GM19324 (cell line): ENCODE measurements around the gene RBM19.

Source experiments
- ATAC-seq: cut with Tn5 transposase; IDR thresholded peaks from one replicate; pipeline ENCODE4 v1.9.1; 2021; ENCODE audit warnings: mild to moderate bottlenecking, moderate library complexity; ENCODE audit not compliant: unreplicated experiment, low FRiP score

The RBM19 gene

DNA sequence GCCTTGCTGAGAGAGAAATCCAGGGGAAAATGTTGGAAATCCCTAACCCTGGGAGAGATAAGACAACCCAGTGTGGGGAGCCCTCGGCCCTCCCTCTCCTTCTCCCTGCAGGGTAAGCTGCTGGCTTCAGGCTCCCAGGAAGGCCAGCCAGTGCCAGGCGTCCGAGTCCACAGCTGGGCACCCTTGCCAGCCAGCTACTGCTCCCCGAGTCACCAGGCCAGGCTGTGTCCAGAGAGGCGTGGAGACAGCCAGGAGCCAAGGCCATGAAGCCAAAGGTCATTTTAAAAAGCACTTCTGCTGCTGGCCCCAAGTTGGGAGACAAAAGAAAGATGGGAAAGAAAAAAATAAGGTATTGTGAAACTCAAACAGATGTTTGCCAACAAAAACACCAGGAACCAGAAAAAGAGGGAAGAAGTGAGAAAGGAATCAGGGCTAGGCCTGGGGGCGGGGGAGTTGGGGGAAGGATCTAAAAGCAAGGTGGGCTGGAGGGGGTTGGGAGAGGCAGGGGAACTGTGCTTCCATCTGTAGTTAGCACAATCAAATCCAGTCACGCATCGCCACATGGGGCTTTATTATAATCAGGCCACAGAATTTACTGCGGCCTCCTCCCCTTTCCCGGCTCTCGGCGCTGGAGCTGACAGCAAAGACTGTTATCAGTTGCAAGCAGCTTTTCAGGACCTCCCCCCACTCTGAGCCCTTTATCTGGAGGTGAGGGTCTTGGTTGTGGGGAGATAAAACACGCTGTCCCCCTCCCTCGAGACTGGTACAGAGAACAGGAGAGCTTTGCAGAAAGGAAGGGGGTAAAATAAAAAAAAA, 33.5 kb downstream of the RBM19 start:
- no peak for ATAC-seq

DNA sequence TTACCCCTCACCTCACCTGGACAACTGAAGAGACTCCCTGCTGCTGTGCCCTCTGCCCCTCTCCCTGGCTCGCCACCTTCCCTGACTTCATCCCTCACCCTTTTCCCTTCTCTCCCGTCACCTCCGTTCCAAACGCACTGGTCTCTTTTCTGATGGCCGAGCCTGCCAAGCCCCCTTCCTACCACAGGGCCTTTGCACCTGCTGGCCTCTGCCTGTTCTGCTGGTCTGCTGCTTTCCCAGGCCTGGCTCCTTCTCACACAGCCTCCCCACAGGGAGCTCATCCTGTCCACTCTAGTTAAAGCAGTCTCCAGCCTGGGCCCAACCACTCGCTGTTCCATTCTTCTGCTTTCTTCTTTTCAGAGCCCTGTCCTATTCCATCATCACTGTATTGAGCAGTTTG, 34.6 kb downstream of the RBM19 start:
- ATAC-seq: no peak

DNA sequence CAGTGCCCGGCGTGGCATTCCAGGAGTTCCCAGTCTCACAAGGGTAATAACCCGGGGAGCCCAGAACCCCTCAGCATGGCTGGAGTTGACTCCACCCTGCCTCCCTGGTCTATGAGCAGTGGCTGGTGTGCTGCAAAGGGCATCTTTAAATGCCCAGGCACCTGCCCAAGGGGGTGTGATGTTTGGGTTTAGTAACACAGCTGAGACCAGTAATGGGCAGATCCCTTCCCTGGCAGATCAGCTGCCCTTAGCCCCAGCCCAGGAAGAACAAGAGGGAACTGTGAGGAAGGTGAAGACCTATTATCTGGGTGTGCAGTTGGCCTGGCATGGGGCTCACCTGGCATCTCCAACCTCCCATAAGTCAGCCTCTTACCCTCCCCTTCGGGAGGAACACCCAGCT, 35.9 kb downstream of the RBM19 start:
- no peak for ATAC-seq

DNA sequence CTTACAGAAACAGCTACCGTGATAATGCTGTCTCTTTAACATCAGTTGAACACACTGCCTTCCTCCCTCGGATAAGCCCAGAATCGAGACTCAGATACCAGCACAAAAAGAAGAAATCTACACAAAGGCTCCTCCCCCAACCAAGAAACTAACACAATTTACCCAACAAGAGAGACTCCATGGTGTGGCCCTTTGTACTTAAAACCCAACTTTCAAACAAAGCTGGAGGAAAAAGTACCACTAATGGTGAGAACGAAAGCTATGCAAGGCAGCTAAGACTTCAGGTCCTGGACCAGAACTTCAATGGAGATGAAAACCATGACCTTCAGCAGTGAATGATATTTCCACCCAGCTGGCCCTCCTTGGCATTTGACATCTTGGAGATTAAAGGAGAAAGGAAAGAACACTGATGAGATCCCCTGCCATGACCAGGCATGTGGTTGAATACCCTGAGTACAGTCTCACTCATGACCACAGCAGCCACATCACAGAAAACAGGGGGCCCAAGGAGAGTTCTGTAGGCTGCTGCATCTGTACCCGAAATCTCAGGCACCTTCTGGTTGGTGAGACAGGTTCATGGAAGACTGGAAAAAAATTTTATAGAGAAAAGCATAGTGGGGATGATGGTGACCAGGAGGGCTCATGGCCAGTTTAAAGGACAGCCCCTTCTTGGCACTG, 36.7 kb downstream of the RBM19 start:
- ATAC-seq: no peak

DNA sequence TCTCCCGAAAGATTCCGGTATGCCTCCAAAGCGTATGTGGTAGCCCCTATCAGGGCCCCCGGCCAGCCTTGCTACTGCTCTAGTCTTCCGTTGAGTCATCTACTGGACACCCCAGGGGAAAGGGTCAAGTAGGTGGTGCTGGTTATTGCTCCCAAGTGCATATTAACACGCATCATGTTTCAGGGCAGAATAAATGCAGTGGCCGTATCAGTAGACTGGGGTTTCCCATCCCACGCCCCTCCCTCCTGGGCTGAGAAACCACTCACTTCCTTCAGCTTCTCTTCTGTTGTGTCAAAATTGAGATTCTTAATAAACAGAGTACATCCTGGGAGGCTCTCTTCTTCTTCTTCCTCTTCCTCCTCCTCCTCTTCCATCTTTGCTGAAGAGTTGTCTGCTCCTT, 39.3 kb downstream of the RBM19 start:
- ATAC-seq: no peak

DNA sequence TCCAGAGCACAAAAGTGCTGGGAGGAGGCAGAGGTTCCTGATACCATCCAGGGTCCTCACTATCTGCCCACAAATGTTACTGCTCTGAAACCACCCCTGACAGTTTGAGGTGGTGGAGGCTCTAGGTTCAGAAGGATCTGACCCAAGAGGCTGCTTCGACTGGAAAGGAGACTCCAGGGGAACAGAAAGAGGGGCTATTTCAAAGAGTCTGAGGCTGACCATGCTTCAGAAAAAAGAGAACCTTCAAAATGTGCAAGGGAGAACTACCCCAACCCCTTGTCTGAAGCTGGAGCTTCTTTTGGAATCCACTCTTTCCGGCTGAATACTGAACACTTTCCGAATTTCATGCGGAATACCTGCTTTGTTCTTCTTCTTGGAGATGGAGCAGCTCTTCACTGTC, 41.8 kb downstream of the RBM19 start:
- ATAC-seq: no peak

DNA sequence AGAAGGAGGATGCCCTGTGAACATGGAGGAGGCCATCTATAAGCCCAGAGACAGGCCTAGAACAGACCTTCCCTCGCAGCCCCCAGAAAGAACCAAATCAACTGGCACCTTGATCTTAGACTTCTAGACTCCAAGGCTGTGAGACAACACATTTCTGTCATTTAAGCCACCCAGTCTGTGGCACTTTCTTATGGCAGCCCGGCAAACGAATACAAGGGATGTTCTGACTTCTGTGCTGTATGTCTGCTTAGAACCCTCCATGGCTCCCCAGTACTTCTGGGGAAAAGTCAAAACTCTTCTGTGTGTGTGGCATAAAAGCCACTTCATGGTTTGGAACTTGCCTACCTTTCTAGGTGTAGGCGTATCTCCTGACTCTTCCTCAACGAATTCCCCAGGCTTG, 42.9 kb downstream of the RBM19 start:
- ATAC-seq: no peak

DNA sequence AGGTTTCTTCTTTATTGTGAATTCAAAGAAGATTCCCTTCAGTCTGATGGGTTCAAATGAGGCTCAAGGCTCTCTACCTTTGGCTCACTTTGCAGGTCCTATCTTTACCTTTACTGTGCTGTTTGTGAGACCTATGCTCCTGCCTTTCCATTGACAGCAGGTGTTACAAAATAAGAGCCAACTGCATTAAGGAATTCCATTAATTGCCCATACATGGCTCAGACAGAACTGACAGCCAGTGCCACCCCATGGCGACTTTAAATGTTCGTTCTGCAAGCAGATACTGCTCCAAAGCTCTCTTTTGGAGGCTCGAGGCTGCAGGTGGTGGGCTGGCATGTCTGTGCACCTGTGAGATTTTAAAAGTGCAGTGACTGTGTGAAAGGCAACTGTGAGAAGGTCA, 44.7 kb downstream of the RBM19 start:
- no peak for ATAC-seq

DNA sequence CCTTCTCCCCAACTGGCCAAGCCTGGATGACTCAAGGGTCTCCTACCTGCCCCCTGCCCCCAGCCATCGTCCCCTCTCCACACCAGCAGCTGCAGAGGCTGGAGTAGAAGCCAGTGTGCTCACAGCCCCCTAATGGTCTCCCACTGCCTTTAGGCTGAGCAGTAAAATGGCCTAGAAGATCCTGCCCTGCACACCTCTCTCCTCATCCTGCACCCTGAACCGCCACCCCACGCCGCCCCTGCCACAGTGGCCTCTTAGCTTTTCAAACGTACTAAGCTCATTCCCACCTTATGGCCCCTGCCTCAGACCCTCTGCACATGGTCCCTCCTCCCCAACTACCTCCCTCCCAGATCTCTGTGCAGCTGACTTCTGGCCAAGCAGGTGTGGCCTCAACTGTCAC, 46.3 kb downstream of the RBM19 start:
- no peak for ATAC-seq

DNA sequence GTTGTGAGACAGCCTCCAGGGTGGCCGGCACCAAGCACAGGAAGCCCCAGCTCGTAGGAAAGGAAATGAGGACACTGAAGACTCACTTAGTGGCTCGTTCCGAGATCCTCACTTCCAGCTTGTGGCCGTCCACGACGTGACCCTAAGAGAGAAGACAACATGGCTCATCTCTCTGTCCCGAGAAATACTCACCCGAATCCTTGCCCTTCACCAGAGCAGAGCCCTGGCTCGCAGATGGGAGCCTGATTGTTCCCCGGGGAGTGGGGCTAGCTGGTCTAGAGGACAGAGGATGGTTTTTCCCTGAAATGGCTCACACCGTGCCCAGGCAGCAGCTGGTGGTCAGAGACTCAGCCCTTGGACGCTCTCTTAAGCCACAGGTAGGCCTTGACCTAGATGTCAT, 47.8 kb downstream of the RBM19 start:
- ATAC-seq: no peak

DNA sequence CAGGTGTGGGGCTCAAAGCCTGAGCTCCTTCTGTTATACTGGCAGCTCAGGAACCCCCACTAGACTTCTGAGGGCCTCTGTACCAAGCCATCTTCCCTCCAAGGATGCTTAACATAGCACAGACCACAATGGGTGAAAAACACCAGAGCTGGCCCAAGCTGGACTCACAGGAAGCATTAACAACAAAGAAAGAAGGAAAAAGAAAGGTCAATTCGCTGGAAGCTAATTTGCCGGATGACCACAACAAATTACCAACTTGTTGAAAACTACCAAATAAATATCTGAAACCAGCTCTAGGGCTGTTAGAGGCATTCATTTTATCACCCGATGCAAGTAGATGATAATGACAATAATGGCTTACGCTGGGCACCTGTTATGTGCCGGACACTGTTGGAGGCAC, 48.7 kb downstream of the RBM19 start:
- ATAC-seq: no peak

DNA sequence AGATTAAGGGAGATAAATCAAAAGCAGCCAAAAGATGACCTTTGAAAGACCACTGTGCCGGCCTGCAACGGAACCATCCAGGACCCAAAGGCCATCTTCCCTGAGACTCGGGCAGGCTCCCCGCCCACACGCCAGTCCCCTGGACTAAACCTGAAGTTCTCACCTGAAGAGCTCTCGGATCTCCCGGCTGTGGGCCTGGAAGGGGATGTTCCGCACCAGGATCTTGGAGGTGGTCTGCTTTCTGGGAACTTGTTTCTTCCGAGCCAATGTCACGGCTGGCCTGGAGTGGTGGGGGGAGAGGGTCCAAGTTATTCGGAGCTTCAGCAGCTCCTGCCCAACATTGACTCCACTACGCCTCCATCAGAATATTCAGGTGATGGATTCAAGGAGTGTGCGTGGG, 51.3 kb downstream of the RBM19 start:
- ATAC-seq: no peak

DNA sequence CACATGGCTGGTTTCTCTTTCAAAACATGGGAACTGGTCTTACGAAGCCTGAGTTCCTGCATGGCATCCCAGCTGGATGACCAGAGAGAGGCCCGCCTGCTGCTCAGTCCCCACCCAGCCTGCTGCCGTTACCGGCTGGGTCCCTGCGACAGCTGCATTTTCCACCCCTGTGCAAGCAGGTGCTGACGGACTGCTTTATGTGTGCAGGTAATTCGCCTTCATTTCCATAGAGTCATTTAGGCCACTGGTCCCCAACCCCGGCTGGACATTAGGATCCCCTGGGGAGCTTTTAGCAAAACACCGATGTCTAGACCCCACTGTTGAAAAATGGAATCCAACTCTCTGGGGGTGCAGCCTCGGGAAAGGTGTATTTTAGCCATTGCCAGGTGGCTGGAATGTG, 51.9 kb downstream of the RBM19 start:
- ATAC-seq: no peak

DNA sequence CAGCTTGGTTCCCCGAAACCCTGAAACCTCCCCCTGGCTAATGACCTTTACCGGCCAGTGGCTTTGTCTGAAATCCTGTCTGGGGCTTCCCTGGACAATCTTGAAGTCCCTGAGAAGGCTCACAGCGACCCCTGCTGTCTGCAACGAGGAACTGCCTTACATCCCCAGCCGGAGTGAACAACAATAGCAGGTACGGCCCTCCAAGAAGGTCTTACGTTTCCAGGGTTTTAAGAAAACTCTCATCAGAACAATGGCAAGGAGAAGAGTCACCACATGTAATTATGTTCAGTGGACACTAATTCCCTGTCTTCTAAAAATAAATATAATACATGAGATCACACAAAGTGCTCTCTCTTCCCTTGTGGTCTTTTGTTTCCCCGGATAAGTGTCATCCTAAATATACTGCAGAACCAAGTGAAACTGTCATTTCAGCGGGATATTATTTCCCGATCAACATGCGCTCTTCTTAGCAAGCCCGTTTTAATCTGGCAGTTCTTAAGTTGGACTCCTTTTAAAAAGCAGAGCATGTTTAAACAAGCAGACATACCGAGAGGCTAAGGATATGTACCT, 53.3 kb downstream of the RBM19 start:
- ATAC-seq: no peak

DNA sequence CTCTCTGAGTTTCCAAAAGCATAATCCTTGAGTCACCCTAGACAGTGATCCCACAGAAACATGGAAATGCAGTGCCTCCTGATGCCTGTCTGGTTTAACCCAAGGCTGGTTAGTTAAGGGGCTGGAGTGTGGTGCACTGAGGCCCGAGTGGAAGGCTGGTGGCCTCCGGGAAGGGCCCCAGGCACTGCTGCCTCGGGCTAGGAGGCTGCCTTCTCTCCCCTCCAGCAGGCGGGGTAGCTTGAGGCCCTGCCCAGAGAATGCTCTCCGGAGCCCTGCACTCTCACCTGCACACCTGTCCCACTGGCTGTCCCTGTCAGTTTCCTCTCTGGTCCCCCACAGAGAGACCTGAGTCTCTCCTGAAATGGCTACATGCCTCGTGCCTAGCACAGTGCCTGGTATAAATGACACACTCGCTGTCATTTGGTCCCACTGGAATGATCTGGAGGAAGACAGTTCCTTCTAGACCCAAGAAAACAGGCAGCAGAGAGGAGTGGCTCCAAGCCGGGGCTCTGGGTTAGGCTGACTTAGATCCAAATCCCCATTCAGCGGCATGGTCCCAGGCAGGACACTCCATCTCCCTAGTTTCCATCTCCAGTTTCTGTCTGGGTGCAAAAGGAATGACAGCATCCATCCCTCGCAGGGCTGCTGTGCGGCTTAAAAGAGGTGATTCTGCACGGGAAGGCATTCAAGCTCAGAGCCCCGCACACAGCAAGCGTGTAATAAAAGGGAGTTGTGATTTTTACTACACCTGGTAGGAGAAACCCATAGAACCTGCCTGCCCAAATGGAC, 54.0 kb downstream of the RBM19 start:
- no peak for ATAC-seq

DNA sequence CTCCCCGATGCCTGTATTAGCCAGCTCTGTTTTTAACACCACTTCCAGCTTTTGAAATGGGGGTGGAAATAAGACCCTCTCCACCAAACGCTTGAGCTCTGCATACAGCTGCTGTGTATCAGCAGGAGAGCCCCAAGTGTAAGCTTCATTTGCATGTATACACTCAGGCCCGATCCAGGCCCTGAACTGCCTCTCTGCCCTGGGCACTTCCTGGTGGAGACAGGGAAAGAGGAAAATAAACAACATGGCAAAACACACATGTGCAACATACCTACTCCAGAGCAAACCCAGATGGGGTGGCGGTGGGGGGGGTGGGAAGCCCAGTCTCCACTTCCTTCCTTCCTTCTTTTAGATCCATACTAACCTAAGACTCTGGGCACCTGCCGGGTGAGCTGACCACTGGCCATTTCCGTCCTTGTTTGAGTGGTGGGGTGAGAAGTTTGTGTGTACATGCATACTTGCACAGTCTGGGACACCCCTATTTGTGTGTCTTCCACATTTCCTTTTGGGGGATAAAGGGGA, 55.3 kb downstream of the RBM19 start:
- ATAC-seq: no peak

DNA sequence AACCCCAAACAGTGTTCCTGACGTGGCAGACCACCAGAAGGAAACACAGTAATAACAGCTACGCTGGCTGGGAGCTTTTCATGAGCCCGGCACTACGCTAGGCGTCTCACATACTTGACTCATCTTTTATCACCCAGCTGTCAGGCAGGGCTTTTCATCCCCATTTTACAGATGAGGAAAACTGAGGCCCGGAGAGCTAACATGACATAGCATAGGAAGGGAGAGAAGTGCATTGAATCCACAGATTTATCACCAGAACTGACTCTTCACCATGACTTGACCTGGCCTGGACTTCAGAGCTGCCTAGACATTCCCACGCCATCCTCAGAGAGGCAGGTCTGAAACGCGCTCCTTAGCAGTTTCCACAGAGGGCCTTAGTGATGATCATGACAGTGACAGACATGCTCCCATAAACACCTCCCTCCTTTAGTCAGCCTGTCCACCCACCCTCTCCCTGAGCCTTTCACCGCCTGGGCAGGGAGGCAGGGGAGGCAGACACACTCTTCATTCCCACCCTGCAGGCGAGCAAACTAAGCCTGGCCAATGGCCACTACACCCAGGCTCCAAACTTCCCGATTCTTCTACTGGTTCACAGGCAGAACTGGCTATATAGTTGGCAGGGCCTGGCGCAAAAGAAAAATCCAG, 56.2 kb downstream of the RBM19 start:
- no peak for ATAC-seq

DNA sequence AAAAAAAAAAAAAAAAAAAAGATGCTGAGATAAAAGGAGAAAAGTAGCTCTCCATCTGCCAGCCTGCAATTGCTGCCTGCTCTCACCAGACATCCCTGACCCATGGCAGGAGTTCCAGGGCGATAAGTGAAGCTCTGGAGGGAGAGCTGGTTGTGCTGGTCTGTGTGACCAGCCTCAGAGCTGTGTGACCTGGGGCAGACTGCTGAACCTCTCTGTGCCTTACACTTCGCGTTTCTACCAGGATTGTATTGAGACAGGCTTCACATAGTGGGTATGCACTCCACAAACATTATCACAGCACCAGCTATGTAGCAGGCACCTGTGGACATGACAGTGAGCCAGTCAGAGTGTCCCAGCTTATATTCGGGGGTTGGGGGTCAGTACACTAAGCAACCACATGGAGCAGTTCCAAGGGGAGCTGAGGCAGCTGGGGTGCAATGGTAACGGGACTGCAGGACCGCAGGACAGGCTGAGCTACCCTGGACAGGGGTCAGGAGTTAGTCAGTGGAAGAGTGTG, 57.5 kb downstream of the RBM19 start:
- no peak for ATAC-seq

DNA sequence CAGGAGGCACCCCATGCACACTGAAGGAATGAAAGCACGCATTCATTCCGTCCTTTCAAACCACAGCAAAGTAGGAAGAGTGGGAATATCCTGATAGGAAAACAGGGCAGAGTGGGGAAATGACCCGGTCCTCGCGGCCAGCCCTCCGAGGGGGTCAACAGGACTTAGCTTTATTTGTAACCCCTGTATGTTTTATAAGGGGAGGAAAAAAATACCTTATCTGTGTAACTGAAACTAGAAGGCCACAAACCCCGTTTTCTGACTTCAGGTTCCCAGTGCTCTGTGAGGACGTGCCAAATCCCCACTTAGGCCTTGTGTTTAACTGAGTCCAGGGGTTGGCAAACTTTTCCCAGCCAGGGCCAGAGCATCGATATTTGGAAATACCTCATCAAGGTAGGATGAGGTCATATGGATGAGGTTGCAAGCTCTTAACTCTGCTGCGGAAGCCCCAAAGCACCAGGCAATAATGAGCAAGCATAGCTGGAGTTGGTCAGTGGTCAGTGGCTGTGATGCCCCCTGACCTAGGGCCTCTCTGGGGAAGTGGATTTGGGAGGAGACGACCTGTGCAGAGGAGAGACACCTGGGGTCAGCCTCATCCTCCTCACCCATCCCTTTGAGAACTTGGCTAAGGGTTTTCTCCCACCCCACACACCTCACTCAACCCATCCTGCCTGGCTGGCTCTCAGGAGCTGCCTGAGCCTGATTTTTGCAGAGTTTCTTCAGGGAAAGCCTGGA, 58.5 kb downstream of the RBM19 start:
- ATAC-seq: no peak
